H1 (cell line): ENCODE measurements around the gene WBP1. TPM values are rescaled to one million over a fixed set of nuclear protein-coding genes. Genes with fewer than 3 reads are reported as not detected.

Experiments
- CTCF ChIA-PET: fragments of 300-600 bp; sonication (Branson Sonifier 250); formaldehyde crosslinking; loops from one replicate; lab custom pipeline; 2021; ENCODE audit not compliant: partially characterized antibody; lab: Charles Lee
- POLR2A ChIA-PET: fragments of 300-600 bp; sonication (Branson Sonifier 250); formaldehyde crosslinking; loops from one replicate; lab custom pipeline; 2021; ENCODE audit warnings: inconsistent platforms; ENCODE audit not compliant: partially characterized antibody; lab: Charles Lee
- DNase-seq, 2 experiments: peaks; one replicate each; pipeline versions ENCODE4 v3.0.0 to v3.0.0-alpha.2; 2010 to 2022; ENCODE audit warnings: low spot score in 2 of 2, low read depth in 1 of 2, mixed read lengths in 1 of 2
- FAIRE-seq: peaks from 2 replicates; lab custom pipeline; 2011; peaks lifted over from hg19 to GRCh38; lab: Jason Lieb, UNC
- H2AFZ ChIP-seq: 2 replicates; pipeline ENCODE4 v1.8.1; 2012; ENCODE audit warnings: low read length, inconsistent platforms
- H2AK5ac ChIP-seq: 2 replicates; pipeline ENCODE4 v1.6.1; 2013; ENCODE audit warnings: low read depth, low read length
- H2BK120ac ChIP-seq: replicated peaks from 2 replicates; pipeline ENCODE3; 2013; ENCODE audit warnings: low read depth, low read length, inconsistent platforms
- H2BK12ac ChIP-seq: 2 replicates; pipeline ENCODE4 v1.6.1; 2013; ENCODE audit warnings: low read depth, low read length
- H2BK15ac ChIP-seq: 2 replicates; pipeline ENCODE4 v1.6.1; 2013; ENCODE audit warnings: low read length
- H2BK20ac ChIP-seq: 2 replicates; pipeline ENCODE4 v1.6.1; 2013; ENCODE audit warnings: low read length
- H2BK5ac ChIP-seq: 2 replicates; pipeline ENCODE4 v1.6.1; 2013; ENCODE audit warnings: low read depth, low read length
- H3K14ac ChIP-seq: 2 replicates; pipeline ENCODE4 v1.6.1; 2013; ENCODE audit warnings: inconsistent platforms; ENCODE audit not compliant: insufficient read length
- H3K18ac ChIP-seq: 2 replicates; pipeline ENCODE4 v1.6.1; 2013; ENCODE audit warnings: low read length; ENCODE audit errors: extremely low read depth
- H3K23ac ChIP-seq: 2 replicates; pipeline ENCODE4 v1.6.1; 2013; ENCODE audit warnings: inconsistent platforms; ENCODE audit not compliant: insufficient read length
- H3K23me2 ChIP-seq: 2 replicates; pipeline ENCODE4 v1.6.1; 2013; ENCODE audit warnings: low read depth, low read length
- H3K27ac ChIP-seq: 2 replicates; pipeline ENCODE4 v1.6.1; 2011; ENCODE audit warnings: low read depth, low read length, inconsistent platforms
- H3K27me3 ChIP-seq, 4 experiments: replicated peaks in 1 of 4; 1 replicate in 1 of 4; 2 replicates in 3 of 4; pipeline versions ENCODE4 v1.6.1 to v1.8.1; 2011 to 2013; ENCODE audit warnings: low read length in 3 of 4, mild to moderate bottlenecking in 3 of 4, inconsistent platforms in 2 of 4, mixed read lengths in 2 of 4, moderate library complexity in 1 of 4; ENCODE audit not compliant: control insufficient read depth in 3 of 4, insufficient read depth in 3 of 4; ENCODE audit errors: extremely low read depth in 1 of 4
- H3K36me3 ChIP-seq, 4 experiments: 2 replicates each; pipeline versions ENCODE4 v1.6.1 to v1.8.1; 2011 to 2013; ENCODE audit warnings: mild to moderate bottlenecking in 4 of 4, low read length in 3 of 4, moderate library complexity in 2 of 4, control low read depth in 1 of 4, inconsistent platforms in 1 of 4; ENCODE audit not compliant: insufficient read depth in 4 of 4, control insufficient read depth in 2 of 4
- H3K4ac ChIP-seq: replicated peaks from 2 replicates; pipeline ENCODE3; 2013; ENCODE audit warnings: low read length, low read depth, mixed read lengths, inconsistent platforms; ENCODE audit not compliant: insufficient read length
- H3K4me1 ChIP-seq, 4 experiments: replicated peaks in 1 of 4; 1 replicate in 1 of 4; 2 replicates in 3 of 4; pipeline versions ENCODE4 v1.6.1 to v1.8.1; 2011 to 2013; ENCODE audit warnings: low read length in 3 of 4, inconsistent platforms in 2 of 4, mixed read lengths in 1 of 4; ENCODE audit not compliant: insufficient read depth in 4 of 4, control insufficient read depth in 3 of 4
- H3K4me2 ChIP-seq, 2 experiments: 2 replicates each; pipeline versions ENCODE4 v1.6.1 to v1.8.1; 2011 to 2013; ENCODE audit warnings: low read depth in 2 of 2, low read length in 2 of 2, control low read depth in 1 of 2, inconsistent platforms in 1 of 2, mild to moderate bottlenecking in 1 of 2; ENCODE audit not compliant: insufficient read depth in 1 of 2
- H3K4me3 ChIP-seq, 4 experiments: fragments of 200-600, 300-600 bp in 1 of 4; sonication (generic), shearing (Covaris generic), sonication (Bioruptor Twin) in 1 of 4; 2 replicates each; pipeline versions ENCODE4 v1.5.1 to v1.8.1; 2011 to 2016; ENCODE audit warnings: low read length in 4 of 4, low read depth in 3 of 4, control low read depth in 2 of 4, inconsistent platforms in 2 of 4, mild to moderate bottlenecking in 2 of 4, mixed read lengths in 1 of 4, moderate library complexity in 1 of 4; ENCODE audit not compliant: insufficient read depth in 2 of 4; ENCODE audit errors: extremely low read depth in 1 of 4
- H3K56ac ChIP-seq: replicated peaks from 2 replicates; pipeline ENCODE3; 2013; ENCODE audit warnings: low read depth, mild to moderate bottlenecking, mixed read lengths, low read length, inconsistent platforms; ENCODE audit not compliant: insufficient read length
- H3K79me1 ChIP-seq: 2 replicates; pipeline ENCODE4 v1.6.1; 2013; ENCODE audit warnings: low read depth, low read length, control low read depth
- H3K79me2 ChIP-seq, 2 experiments: 2 replicates each; pipeline versions ENCODE4 v1.6.1 to v1.8.1; 2012 to 2013; ENCODE audit warnings: low read length in 2 of 2, mild to moderate bottlenecking in 2 of 2, inconsistent platforms in 1 of 2; ENCODE audit not compliant: insufficient read depth in 2 of 2, control insufficient read depth in 1 of 2
- H3K9ac ChIP-seq, 4 experiments: replicated peaks in 1 of 4; 1 replicate in 1 of 4; 2 replicates in 3 of 4; pipeline versions ENCODE4 v1.6.1 to v1.8.1; 2011 to 2013; ENCODE audit warnings: low read depth in 3 of 4, low read length in 3 of 4, control low read depth in 2 of 4, mild to moderate bottlenecking in 2 of 4, moderate library complexity in 2 of 4, inconsistent platforms in 1 of 4; ENCODE audit errors: extremely low read depth in 1 of 4
- H3K9me3 ChIP-seq, 2 experiments: 2 replicates each; pipeline versions ENCODE4 v1.6.1 to v1.8.1; 2012 to 2013; ENCODE audit warnings: mild to moderate bottlenecking in 2 of 2, moderate library complexity in 2 of 2, control low read depth in 1 of 2, inconsistent platforms in 1 of 2, low read depth in 1 of 2, low read length in 1 of 2, mixed read lengths in 1 of 2; ENCODE audit not compliant: insufficient read depth in 2 of 2
- H4K20me1 ChIP-seq, 2 experiments: replicated peaks in 1 of 2; 2 replicates each; pipeline versions ENCODE3 to v1.8.1; 2011 to 2013; ENCODE audit warnings: inconsistent platforms in 2 of 2, low read length in 2 of 2, mild to moderate bottlenecking in 1 of 2; ENCODE audit not compliant: insufficient read depth in 2 of 2, control insufficient read depth in 1 of 2
- H4K5ac ChIP-seq: 2 replicates; pipeline ENCODE4 v1.6.1; 2013; ENCODE audit warnings: low read length, low read depth, mixed read lengths, inconsistent platforms; ENCODE audit not compliant: insufficient read length
- H4K8ac ChIP-seq: 2 replicates; pipeline ENCODE4 v1.8.0; 2013; ENCODE audit warnings: mild to moderate bottlenecking, moderate library complexity, low read length, inconsistent platforms; ENCODE audit not compliant: insufficient read depth; ENCODE audit errors: extremely low read depth
- H4K91ac ChIP-seq: replicated peaks from 2 replicates; pipeline ENCODE3; 2013; ENCODE audit warnings: low read length, mixed read lengths, inconsistent platforms; ENCODE audit not compliant: insufficient read length
- CREB1 ChIP-seq: IDR thresholded peaks from 2 replicates; pipeline ENCODE4 v1.6.1; 2012; ENCODE audit warnings: inconsistent platforms
- E2F6 ChIP-seq: IDR thresholded peaks from 2 replicates; pipeline ENCODE4 v1.6.1; 2012; ENCODE audit warnings: inconsistent platforms
- EP300 ChIP-seq, 2 experiments: IDR thresholded peaks; 1 replicate in 1 of 2; 2 replicates in 1 of 2; pipeline ENCODE4 v1.6.1; 2011 to 2012; ENCODE audit warnings: low read depth in 2 of 2, low read length in 2 of 2, mild to moderate bottlenecking in 2 of 2, borderline replicate concordance in 1 of 2, inconsistent platforms in 1 of 2, moderate library complexity in 1 of 2
- GTF2F1 ChIP-seq: IDR thresholded peaks from 2 replicates; pipeline ENCODE4 v1.6.1; 2012; ENCODE audit warnings: low read depth, low read length, improper control_type of control experiment, borderline replicate concordance
- POLR2AphosphoS5 ChIP-seq: IDR thresholded peaks from 2 replicates; pipeline ENCODE4 v1.6.1; 2011; ENCODE audit warnings: low read depth, low read length
- SAP30 ChIP-seq: fragments of 300-600 bp; sonication (generic); IDR thresholded peaks from 2 replicates; pipeline ENCODE4 v1.7.1; 2012; ENCODE audit warnings: low read length, moderate library complexity, mild to moderate bottlenecking, inconsistent platforms; ENCODE audit not compliant: insufficient read depth, insufficient replicate concordance
- TAF1 ChIP-seq: IDR thresholded peaks from 2 replicates; pipeline ENCODE4 v1.6.1; 2011; ENCODE audit warnings: mild to moderate bottlenecking, low read depth, low read length
- TEAD4 ChIP-seq: IDR thresholded peaks from 2 replicates; pipeline ENCODE4 v1.6.1; 2012; ENCODE audit warnings: low read depth, low read length, inconsistent platforms, mixed read lengths
- USF2 ChIP-seq: IDR thresholded peaks from 2 replicates; pipeline ENCODE4 v1.6.1; 2011; ENCODE audit warnings: low read length, improper control_type of control experiment
- WGBS, 2 experiments: shearing (Covaris generic) in 1 of 2; methylation state at CpG; one replicate each; pipeline versions ENCODE4 v1.1.6 to v1.1.7; 2013 to 2015; ENCODE audit warnings: low lambda C conversion rate in 2 of 2, mixed read lengths in 2 of 2, inconsistent platforms in 1 of 2, low coverage in 1 of 2, missing lambda C conversion rate in 1 of 2; ENCODE audit not compliant: insufficient replicate concordance in 2 of 2, insufficient coverage in 1 of 2, insufficient read length in 1 of 2; ENCODE audit errors: extremely low coverage in 1 of 2, missing lambda C conversion rate in 1 of 2; 5-methylcytosine and 5-hydroxymethylcytosine counted together
- polyA plus RNA-seq, 7 experiments: library from polyadenylated mRNA; depleted of rRNA in 3 of 7; stranded (reverse) in 5 of 7; unstranded in 2 of 7; fragments of >200 nt in 5 of 7; fragments of 200-250 nt in 2 of 7; gene quantifications; 1 replicate in 5 of 7; 2 replicates in 1 of 7; 4 replicates in 1 of 7; pipeline versions ENCODE4 v1.2.1 to v1.2.3, GENCODE V29; 2011 to 2013; ENCODE audit warnings: missing spikeins in 2 of 7, mixed read lengths in 2 of 7
- total RNA-seq: library from RNA; stranded (reverse); fragmentation: NEBNext Ultra II Directional; extraction: Animal tissue kit (Norgen Biotek cat#: 25700); gene quantifications from 2 replicates; pipeline ENCODE4 v1.2.1, GENCODE V29; 2021

WBP1 gene
- total and polyA plus RNA-seq, 2 of the 8 experiments (the other 6 are each of a cell fraction or from before 2014, with no cell fraction given): 57.2 to 190 TPM

GRCh38 chr2:74421221-74421870 lies 36.9 kb upstream of the WBP1 start, which contains the start of the genes C2orf81 and WDR54:
C2orf81 (minus strand) TSS chr2:74421619; CDS start chr2:74421560, 59 bp downstream.
WDR54 (plus strand) TSS chr2:74421730; CDS start chr2:74422154, 424 bp downstream.
- Histone ChIP-seq H2BK5ac (peak within 1 kb of the TSS; percentile 52; the same call in 1 of the 2 replicates), H3K18ac (peak within 1 kb of the TSS; percentile 84), H4K8ac (peak within 1 kb of the TSS; percentile 93), H4K20me1 (peaks cover 1 to 15% of the 10 kb centered on the region in 2 experiments), H2BK120ac (no peak within 1 kb of the TSS), H2AFZ (peak within 1 kb of the TSS; percentile 89), H3K23me2 (peaks cover 10% of the 10 kb centered on the region), H2BK12ac (no peak within 1 kb of the TSS), H2BK20ac (no peak within 1 kb of the TSS; the same call in 1 of the 2 replicates), H4K5ac (peak within 1 kb of the TSS; percentile 50), H3K14ac (no peak within 1 kb of the TSS), H3K36me3 (peaks cover 0 to 19% (median 7%) of the 10 kb centered on the region in 4 experiments; a peak in 6 of 8 replicates), H3K27ac (peak within 1 kb of the TSS; percentile 51; the same call in 1 of the 2 replicates), H3K4ac (peak within 1 kb of the TSS; percentile 32), H3K9me3 (no peaks in the 10 kb centered on the region), H3K4me3 (peak within 1 kb of the TSS; percentile 51 to 92 (median 74)), H3K56ac (peak within 1 kb of the TSS; percentile 63), H3K4me2 (peak within 1 kb of the TSS; percentile 74 to 97), H3K4me1 (peaks cover 0 to 5% (median 3%) of the 10 kb centered on the region in 4 experiments; a peak in 3 of 7 replicates), H2AK5ac (0 out of 2 replicates have a peak within 1 kb of the TSS, but pooled peaks have one; percentile 25), H4K91ac (no peak within 1 kb of the TSS), H3K9ac (peak within 1 kb of the TSS in 3 of 4 experiments; percentile 62 to 76 (median 75); a peak in 6 of 7 replicates), H3K27me3 (0 out of 7 replicates have a peak, but pooled peaks cover 0 to 2% (median 0%) of the 10 kb centered on the region in 4 experiments), H3K79me1 (no peaks in the 10 kb centered on the region), H2BK15ac (no peak within 1 kb of the TSS), H3K79me2 (no peaks in the 10 kb centered on the region), H3K23ac (no peak within 1 kb of the TSS)
- DNase-seq: peak; percentile 84 to 96
- FAIRE-seq: no peak
- whole genome bisulfite sequencing, 2 experiments: 3% methylated on average over 54 of the region's 57 CpGs; no CpG with 5 or more reads in 1 of the 2 experiments
- ChIA-PET CTCF (interaction anchor here (0.6 to 1.3 kb wide), 2 partner anchors 54 to 125 kb away, joined by 3 to 4 read pairs; no protein-coding TSS in a partner anchor), POLR2A (interaction anchor here (0.7 to 3.5 kb wide), 15 partner anchors 8 to 118 kb away, joined by 3 to 24 read pairs (median 5); partner anchors contain the start of genes INO80B and WBP1)
- TF ChIP-seq TAF1 (peak; percentile 93), TEAD4 (0 out of 2 replicates have a peak, but pooled peaks have one; percentile 4), EP300 (IDR thresholded peaks at IDR 0.05; ENCODE audit: borderline replicate concordance in 1 of 2, low read depth in 2 of 2, low read length in 2 of 2) (no peak), GTF2F1 (0 out of 2 replicates have a peak, but pooled peaks have one; percentile 54), POLR2AphosphoS5 (peak; percentile 94), SAP30 (no peak), CREB1 (peak; percentile 79), E2F6 (peak; percentile 84), USF2 (0 out of 2 replicates have a peak, but pooled peaks have one; percentile 15)
